ENCODE results near the gene FNBP1L. TPM values are rescaled to one million over a fixed set of nuclear protein-coding genes. Genes with fewer than 3 reads are reported as not detected.

FNBP1L gene
- total and polyA plus RNA-seq, 2 of the 8 experiments (the other 6 are each of a cell fraction or from before 2014, with no cell fraction given): 48.9 to 95.9 TPM

DNA sequence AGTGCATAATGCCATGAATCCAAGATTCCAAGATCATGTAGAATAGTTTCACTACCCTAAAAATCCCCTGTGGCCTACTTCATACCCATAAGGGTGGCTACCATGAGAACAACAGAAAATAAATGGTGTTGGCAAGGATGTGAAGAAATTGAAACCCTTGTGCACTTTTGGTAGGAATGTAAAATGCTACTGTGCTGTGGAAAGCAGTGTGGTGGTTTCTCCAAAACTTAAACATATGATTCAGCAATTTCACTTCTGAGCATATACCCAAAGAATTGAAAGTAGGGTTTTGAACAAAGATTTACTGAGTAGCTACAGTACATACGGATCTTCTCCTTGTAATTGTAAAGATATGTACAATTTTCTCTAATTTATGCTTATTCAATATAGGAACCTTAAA lies 16.0 kb downstream of the FNBP1L start:
- H2BK5ac ChIP-seq (ENCODE audit: low read depth, low read length): no peak overlapping the region
- no peak overlapping the region for H3K4me3 ChIP-seq (ENCODE audit: extremely low read depth in 1 of 4, insufficient read depth in 2 of 4, low read depth in 3 of 4, low read length in 4 of 4)
- no peak overlapping the region for H2BK15ac ChIP-seq (ENCODE audit: low read length)
- peaks cover 54 to 100% of the 10 kb centered on the region in 2 experiments for H3K79me2 ChIP-seq (ENCODE audit: control insufficient read depth in 1 of 2, insufficient read depth in 2 of 2, low read length in 2 of 2)
- no peak overlapping the region for H3K27ac ChIP-seq (ENCODE audit: low read depth, low read length)
- H3K4me1 ChIP-seq (replicated peaks in 1 of 4; ENCODE audit: control insufficient read depth in 3 of 4, insufficient read depth in 4 of 4, low read length in 3 of 4): peaks cover 0 to 7% (median 0%) of the 10 kb centered on the region in 4 experiments; a peak in 1 of 7 replicates
- no peaks in the 10 kb centered on the region for H3K9me3 ChIP-seq (ENCODE audit: insufficient read depth in 2 of 2, low read depth in 1 of 2, low read length in 1 of 2)
- H2BK12ac ChIP-seq (ENCODE audit: low read depth, low read length): no peak overlapping the region
- no peaks in the 10 kb centered on the region for H3K23me2 ChIP-seq (ENCODE audit: low read depth, low read length)
- no peak overlapping the region for H3K56ac ChIP-seq (replicated peaks; ENCODE audit: insufficient read length, low read depth, low read length)
- H2AFZ ChIP-seq (ENCODE audit: low read length): no peak overlapping the region
- peaks cover 0 to 3% (median 0%) of the 10 kb centered on the region in 4 experiments; a peak in 1 of 8 replicates for H3K36me3 ChIP-seq (ENCODE audit: control insufficient read depth in 2 of 4, insufficient read depth in 4 of 4, low read length in 3 of 4)
- H4K20me1 ChIP-seq (replicated peaks in 1 of 2; ENCODE audit: control insufficient read depth in 1 of 2, insufficient read depth in 2 of 2, low read length in 2 of 2): peaks cover 23 to 32% of the 10 kb centered on the region in 2 experiments
- 85% methylated on average over 1 of the region's 1 CpG; no CpG with 5 or more reads in 1 of the 2 experiments for WGBS, 2 experiments (ENCODE audit: extremely low coverage in 1 of 2, insufficient coverage in 1 of 2, insufficient read length in 1 of 2, insufficient replicate concordance in 2 of 2, low coverage in 1 of 2, low lambda C conversion rate in 2 of 2, missing lambda C conversion rate in 1 of 2)
- no peak overlapping the region for H2BK20ac ChIP-seq (ENCODE audit: low read length)
- no peak overlapping the region for H3K4ac ChIP-seq (replicated peaks; ENCODE audit: insufficient read length, low read depth, low read length)
- no peak overlapping the region for H4K8ac ChIP-seq (ENCODE audit: extremely low read depth, insufficient read depth, low read length)
- no peak overlapping the region for H3K14ac ChIP-seq (ENCODE audit: insufficient read length)
- no peaks in the 10 kb centered on the region for H3K79me1 ChIP-seq (ENCODE audit: low read depth, low read length)
- no peak overlapping the region for H3K9ac ChIP-seq (replicated peaks in 1 of 4; ENCODE audit: extremely low read depth in 1 of 4, low read depth in 3 of 4, low read length in 3 of 4)
- no peak overlapping the region for H3K18ac ChIP-seq (ENCODE audit: extremely low read depth, low read length)
- H4K5ac ChIP-seq (ENCODE audit: insufficient read length, low read depth, low read length): no peak overlapping the region
- no peak overlapping the region for H2BK120ac ChIP-seq (replicated peaks; ENCODE audit: low read depth, low read length)
- H3K23ac ChIP-seq (ENCODE audit: insufficient read length): no peak overlapping the region
- ChIA-PET CTCF (ENCODE audit: partially characterized antibody) (no interaction called here), POLR2A (ENCODE audit: partially characterized antibody) (no interaction called here)
- no peak for DNase-seq (ENCODE audit: low read depth in 1 of 2, low spot score in 2 of 2)
- no peak overlapping the region for H3K4me2 ChIP-seq (ENCODE audit: insufficient read depth in 1 of 2, low read depth in 2 of 2, low read length in 2 of 2)
- no peak for FAIRE-seq
- no peak overlapping the region for H4K91ac ChIP-seq (replicated peaks; ENCODE audit: insufficient read length, low read length)
- H3K27me3 ChIP-seq (replicated peaks in 1 of 4; ENCODE audit: control insufficient read depth in 3 of 4, extremely low read depth in 1 of 4, insufficient read depth in 3 of 4, low read length in 3 of 4): peaks cover 0 to 1% (median 0%) of the 10 kb centered on the region in 4 experiments; a peak in 1 of 7 replicates
- H2AK5ac ChIP-seq (ENCODE audit: low read depth, low read length): no peak overlapping the region
- TF ChIP-seq KDM4A (IDR thresholded peaks at IDR 0.05; ENCODE audit: low read depth, low read length, severe bottlenecking): no peak
- no peak for TF ChIP-seq POU5F1 (IDR thresholded peaks at IDR 0.05; ENCODE audit: low read depth, low read length)
- no peak for TF ChIP-seq PHF8 (conservative IDR thresholded peaks at IDR 0.05; ENCODE audit: low read depth, low read length)
- no peak for TF ChIP-seq BCL11A (IDR thresholded peaks at IDR 0.05; ENCODE audit: low read depth in 2 of 2, low read length in 2 of 2)
- TF ChIP-seq RAD21 (IDR thresholded peaks at IDR 0.05 in 1 of 2, conservative IDR thresholded peaks at IDR 0.05 in 1 of 2; ENCODE audit: low read depth in 2 of 2, low read length in 2 of 2): no peak

Data from H1 (cell line).